Ramos (cell line): Measurements from ENCODE around the gene CXCL1.

ENCODE experiments used
- in situ Hi-C: fragments of 300-500 bp; cut with MboI; formaldehyde crosslinking; loops from one replicate; pipeline ENCODE4 v1.14.3; 2022; ENCODE audit warnings: low sequenced_read_pairs; ENCODE audit not compliant: unreplicated experiment

CXCL1 gene

DNA sequence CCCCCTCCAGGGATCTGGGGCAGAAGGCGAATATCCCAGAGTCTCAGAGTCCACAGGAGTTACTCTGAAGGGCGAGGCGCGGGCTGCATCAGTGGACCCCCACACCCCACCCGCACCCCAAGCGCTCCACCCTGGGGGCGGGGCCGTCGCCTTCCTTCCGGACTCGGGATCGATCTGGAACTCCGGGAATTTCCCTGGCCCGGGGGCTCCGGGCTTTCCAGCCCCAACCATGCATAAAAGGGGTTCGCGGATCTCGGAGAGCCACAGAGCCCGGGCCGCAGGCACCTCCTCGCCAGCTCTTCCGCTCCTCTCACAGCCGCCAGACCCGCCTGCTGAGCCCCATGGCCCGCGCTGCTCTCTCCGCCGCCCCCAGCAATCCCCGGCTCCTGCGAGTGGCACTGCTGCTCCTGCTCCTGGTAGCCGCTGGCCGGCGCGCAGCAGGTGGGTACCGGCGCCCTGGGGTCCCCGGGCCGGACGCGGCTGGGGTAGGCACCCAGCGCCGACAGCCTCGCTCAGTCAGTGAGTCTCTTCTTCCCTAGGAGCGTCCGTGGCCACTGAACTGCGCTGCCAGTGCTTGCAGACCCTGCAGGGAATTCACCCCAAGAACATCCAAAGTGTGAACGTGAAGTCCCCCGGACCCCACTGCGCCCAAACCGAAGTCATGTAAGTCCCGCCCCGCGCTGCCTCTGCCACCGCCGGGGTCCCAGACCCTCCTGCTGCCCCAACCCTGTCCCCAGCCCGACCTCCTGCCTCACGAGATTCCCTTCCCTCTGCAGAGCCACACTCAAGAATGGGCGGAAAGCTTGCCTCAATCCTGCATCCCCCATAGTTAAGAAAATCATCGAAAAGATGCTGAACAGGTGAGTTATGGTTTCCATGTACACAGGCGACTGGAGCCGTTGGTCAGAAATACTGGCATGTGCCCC is at the start of gene CXCL1:
Gene CXCL1, plus strand, starts transcription at position 264 of the 926 bp plus-strand sequence. Its CDS starts 78 bp downstream, at position 342.
- in situ Hi-C loops, result no loop called here

- in situ Hi-C loops, result no loop called here
Observed at GRCh38 chr4:73821325-73821724, 47.9 kb upstream of the CXCL1 start.

DNA sequence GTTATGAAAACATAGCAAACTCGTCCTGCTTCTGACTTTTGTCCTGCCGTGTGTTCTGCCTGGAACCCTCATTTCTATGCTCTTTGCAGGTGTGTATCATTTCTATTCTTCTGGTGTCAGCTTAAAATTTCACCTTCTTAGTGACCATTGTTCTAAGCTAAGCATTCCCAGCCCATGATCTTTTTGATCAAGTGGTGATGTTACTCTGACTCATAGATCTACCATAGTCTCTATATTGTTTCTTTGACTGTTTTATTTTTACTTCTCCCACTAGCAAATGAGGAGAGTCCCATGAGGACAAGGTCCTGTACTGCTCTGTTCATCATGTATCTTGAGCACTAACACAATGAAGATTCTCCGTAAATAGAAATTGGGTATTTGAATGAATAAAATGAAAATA is 46.8 kb upstream of the CXCL1 start:
- in situ Hi-C loops, result no loop called here

DNA sequence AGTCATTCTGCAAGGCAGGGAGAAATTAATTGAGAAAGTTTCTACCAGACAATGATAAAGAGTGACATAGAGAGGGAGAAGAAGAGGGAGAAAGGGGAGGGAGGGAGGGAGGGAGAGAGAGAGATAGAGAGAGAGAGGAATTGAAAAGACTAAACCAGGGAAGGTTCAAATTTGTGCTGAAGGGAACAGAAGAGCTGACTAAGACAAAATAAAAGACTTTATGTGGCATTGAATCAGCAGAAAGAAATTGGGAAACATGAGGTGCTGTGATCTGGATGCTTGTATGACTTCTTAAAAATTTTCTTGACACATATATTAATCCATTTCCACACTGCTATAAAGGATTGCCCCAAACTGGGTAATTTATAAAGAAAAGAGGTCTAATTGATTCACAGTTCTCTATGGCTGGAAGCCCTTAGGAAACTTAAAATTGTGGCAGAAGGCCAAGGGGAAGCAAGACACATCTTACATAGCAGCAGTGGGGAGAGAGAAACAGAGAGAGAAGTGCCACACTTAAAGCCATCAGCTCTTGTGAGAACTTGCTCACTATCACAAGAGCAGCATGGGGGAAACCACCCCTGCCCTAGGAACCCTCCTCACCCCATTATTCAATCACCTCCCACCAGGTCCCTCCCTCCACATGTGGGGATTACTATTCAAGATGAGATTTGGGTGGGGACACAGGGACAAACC is 46.2 kb upstream of the CXCL1 start:
- in situ Hi-C loops, result no loop called here

DNA sequence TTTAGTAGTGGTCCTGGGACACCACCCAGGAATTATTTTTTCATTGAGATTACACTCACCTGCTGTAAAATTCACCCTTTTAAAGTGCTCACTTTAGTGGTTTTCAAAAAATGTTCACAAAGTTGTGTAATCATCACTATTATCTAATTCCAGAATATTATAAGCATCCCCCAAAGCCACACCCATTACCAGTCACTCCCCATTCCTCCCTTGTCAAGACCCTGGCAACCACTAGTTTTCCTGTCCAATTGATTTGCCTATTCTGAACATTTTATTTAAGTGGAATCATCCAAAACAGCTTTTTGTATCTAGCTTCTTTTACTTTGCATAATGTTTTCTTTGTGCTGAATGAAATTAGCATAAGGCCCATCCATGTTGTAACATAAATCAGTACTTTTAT is 45.4 kb upstream of the CXCL1 start:
- in situ Hi-C loops, result no loop called here

DNA sequence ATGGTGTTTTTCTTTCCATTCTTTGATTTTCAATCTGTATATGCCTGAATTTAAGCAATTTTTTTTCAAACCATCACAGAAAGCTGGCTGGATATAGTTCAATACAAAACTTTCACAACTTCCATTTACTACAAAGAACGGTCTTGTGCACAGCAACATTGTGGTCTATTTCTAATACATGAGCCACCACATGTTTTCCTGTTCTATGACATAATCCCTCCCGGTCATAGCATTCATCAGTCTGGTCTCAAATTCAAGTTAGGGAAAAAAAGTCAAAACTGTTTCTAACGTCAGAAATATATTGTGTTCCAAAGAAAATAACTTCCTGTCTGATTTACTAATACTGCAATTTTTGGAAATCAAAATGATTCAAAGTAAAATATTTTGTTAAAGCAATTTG is 40.2 kb upstream of the CXCL1 start:
- in situ Hi-C loops, result no loop called here

- in situ Hi-C loops, result no loop called here
Observed at GRCh38 chr4:73831569-73831968, 37.6 kb upstream of the CXCL1 start.

DNA sequence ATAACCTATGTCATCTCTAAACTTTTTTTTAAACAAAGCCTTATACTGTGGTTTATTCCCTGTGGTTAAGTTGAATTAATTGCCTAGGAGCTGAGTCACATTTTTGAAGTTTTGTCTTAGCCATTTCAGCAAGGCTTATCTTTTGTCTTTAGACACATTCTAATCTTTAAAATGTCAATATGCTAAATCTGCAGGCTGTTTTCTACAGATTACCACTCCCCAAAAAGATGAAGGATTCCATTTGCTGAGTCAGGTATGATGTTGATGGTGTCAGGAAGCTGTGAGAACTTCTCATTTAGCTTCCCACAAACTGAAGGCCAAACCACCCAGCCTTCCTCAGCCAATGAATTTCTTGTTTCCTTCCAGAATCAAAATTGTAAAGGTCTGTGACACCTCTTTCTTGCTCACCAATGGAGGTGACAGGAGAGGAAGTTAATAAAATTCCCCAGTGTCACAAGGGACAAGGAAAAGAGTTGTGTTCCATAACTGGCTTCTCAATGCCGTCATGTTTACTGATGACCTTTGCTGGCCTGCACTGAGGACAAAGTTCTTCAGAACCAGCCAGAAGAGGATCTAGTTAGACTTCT is 36.4 kb upstream of the CXCL1 start:
- in situ Hi-C loops, result no loop called here

DNA sequence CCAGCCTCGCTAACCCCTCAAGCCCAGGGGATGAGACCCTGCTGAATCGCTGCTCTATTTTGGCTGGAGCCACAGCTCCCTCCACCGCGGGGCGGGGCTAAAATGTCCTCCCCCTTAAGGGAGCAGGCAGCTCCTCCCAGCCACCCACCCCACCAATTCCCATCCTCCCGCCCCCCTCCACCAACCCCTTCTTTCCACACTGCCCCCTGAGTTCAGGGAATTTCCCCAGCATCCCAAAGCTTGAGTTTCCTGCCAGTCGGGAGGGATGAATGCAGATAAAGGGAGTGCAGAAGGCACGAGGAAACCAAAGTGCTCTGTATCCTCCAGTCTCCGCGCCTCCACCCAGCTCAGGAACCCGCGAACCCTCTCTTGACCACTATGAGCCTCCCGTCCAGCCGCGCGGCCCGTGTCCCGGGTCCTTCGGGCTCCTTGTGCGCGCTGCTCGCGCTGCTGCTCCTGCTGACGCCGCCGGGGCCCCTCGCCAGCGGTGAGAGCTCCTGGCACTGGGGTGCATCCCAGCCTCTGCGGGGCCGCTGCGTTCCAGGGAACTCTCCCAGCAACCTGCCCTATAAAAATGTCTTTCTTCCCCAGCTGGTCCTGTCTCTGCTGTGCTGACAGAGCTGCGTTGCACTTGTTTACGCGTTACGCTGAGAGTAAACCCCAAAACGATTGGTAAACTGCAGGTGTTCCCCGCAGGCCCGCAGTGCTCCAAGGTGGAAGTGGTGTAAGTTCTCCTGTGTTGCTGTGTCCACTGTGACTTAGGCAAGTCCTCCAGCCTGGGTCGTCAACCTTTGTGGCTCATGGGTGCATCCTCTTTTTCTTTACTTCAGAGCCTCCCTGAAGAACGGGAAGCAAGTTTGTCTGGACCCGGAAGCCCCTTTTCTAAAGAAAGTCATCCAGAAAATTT is 32.6 kb upstream of the CXCL1 start, which contains the start of gene CXCL6:
Gene CXCL6, plus strand, starts transcription at position 306 of the 907 bp plus-strand sequence. Its CDS starts 73 bp downstream, at position 379.
- in situ Hi-C loops, result no loop called here

DNA sequence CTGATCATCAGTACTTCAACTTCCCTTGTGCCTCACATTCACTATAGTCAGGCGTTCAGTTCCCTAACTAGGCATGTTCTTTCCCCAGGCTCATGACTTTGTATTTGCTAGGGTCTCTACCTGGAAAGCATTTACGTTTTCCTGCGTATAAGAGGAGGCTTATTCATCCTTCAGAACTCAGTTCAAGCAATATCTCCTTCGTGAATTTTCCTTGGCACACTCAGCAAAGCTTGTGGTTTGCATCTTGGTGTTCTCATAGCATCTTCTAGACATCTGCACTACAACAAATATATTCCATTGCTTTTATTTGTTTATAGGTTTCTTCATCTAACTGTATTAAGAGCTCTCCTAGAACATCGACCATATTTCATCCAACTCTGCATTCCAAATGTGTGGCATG is 30.1 kb upstream of the CXCL1 start:
- in situ Hi-C loops, result no loop called here

DNA sequence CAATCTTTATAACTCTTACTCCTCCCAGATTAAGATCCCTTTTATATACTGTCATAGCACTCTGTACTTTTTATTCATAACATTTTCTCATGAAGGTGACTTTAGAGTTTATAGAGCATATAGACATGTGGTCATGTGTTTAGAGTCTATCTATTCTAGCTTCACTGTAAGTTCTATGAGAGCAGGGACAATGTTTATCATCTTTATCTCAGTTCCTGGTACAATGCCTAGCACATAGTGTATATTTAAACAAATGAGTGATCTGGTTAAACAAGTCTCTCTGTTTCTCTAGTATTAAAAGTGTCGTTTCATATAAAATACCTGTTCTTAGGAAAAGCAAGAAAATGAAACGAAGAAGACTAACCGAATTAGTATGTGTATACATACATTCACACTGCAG is 29.5 kb upstream of the CXCL1 start:
- in situ Hi-C loops, result no loop called here

DNA sequence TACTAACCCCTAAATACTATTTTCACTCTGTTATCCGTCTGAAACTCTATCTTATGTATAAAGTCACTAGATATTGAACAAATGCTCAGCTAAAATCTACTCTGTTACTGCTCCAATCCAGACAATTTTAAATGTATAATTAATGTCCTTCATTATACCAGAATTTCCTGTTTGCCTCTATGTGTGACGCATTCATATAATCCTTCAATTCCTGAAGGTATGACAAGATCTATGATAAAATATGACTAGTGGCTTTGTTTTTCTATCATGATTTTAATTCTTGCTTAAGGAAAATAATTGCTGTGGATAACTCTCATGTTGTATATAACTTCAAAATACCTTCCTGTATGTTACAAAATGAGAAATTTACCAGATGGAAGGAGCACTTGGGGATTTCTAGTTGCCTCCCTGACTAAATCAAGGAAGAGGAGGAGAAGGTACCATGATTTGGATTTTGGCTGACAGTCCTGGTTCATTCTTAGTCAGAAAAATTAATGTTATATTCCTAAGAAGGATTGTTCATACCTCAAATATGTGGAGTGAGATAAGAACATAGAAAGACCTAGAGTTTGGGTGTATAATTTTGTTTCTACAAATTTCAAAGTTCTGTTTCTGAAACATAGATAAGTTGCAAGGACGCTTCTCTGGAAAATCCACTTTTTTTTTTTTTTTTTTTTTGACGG is 27.8 kb upstream of the CXCL1 start:
- in situ Hi-C loops, result no loop called here

DNA sequence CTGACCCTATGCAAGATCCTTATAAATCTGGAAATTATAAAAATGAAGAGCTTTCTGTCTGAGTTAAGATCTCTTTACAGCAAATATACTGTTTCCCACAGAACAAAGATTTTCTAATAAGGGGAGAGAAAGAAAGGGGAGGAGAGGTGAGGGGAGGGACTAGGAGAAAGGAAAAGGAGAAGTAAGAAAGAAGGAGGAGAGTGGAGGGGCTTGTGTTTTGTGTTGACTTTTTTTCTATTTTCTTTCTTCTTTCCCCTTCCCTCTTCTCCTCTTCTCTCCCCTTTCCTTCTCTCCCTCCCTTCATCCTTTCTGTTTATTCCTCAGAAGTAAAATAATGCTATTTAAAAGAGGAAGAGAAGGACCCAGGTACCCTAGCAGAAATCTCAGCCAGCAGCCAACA is 26.5 kb upstream of the CXCL1 start:
- in situ Hi-C loops, result no loop called here

- in situ Hi-C loops, result no loop called here
Observed at GRCh38 chr4:73843369-73843768, 25.8 kb upstream of the CXCL1 start.

DNA sequence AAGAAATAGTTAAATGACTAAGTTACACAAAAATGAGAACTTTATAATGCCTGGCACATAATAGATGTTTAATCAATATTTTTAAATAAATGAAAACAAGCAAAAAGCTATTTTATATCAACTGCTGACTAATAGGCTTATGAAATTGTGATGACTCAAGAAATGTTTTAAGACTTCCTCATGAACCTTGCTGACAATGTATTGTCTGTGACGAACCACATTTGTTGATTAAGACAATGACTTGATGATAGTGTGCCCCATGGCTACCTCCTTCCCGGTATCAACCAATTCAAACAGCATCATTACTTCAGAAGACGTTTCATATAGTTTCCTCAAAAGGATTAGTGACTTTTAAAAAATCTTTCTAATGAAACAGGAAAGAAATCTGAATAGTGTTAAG is 24.8 kb upstream of the CXCL1 start:
- in situ Hi-C loops, result no loop called here

DNA sequence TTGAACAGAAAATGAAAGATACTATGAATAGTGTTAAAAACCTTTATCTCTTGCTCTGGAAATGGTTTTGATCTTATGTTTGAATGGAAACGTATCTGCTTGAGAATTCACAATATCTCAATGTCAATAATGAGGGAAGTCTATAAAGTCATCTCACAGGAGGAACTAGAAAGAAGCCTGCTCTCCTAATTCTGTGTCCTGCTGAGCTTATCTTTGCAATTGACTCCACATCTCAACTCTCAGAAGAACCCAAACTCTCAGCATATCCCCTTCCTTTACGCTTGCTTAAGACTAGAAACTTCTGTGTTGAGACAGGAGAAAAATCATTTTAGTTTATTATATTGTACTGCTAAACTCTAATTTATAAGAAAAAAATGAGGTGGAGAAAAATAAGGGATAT is 24.4 kb upstream of the CXCL1 start:
- in situ Hi-C loops, result no loop called here

DNA sequence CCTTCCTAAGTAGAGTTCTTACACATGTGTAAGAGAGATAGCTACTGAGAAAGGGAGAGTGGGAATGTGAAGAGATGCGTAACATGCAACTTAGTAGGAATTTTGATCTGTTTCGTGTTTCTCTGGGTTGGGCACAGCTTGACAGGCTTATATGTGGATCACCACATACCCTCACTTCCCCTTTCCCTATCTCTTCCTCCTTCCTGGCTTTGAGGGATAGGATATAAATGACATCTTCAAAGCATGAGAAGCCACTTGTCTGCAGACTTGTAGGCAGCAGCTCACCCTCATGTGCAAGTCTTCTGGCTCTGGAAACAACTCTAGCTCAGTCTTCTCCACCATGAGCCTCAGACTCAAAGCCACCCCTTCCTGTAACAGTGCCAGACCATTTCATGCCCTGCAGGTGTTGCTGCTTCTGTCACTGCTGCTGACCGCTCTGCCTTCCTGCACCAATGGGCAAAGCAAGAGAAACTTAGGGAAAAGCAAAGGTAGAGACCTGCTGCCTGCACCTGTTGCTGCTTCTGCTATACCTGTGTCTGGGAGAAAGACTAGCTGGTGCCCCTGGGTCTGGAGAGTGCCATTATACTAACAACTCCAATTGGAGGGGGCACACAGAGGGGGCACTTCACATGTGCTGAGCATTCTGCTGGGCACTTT is 21.5 kb upstream of the CXCL1 start:
- in situ Hi-C loops, result no loop called here

- in situ Hi-C loops, result no loop called here
Observed at GRCh38 chr4:73848183-73848777, 20.9 kb upstream of the CXCL1 start.
